Measurements from ENCODE around the gene CKS1B.
A peak's percentile ranks its signal among the peaks of the same experiment; 100 is the strongest.
"Not testable (repeated sequence)": the region's sequence is repeated elsewhere in the genome, so short reads cannot be mapped to it uniquely, and the experiment has no call there.

The CKS1B gene

DNA sequence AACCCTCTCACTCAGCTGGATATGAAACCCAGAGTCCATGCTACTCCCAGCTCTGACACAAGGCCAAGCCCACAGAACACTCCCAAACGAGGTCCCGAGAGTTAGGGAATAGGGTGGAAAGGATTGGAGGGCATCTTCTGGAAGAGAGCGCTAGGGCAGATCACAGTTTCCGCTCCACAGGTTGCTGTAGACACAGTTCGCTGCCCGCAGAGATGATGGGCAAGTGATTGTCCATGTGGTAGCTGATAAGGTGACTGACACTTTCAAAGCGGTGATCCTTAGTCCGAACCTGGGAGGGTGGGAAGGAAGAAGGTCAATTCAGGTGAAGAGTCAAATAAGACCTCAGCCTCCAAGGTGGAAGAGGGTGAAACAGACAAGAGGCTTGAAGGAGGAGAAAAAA lies 10.8 kb upstream of the CKS1B start:
- DNase-seq (ENCODE audit: low read depth in 1 of 2, low spot score in 1 of 2): no peak

DNA sequence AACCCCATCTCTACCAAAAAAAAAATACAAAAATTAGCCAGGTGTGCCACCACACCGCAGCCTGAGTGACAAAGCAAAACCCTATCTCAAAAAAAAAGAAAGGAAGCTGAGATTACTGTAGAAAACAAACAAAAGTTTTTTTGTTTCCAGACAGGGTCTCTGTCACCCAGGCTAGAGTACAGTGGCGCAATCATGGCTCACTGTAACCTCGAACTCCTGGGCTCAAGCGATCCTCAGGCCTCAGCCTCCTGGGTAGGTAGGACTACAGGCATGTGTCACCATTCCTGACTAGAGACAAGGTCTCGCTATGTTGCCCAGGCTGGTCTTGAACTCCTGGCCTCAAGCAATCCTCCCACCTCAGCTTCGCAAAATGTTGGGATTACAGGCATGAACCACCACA lies 10.1 kb upstream of the CKS1B start:
- DNase-seq (ENCODE audit: low read depth in 1 of 2, low spot score in 1 of 2): no peak

DNA sequence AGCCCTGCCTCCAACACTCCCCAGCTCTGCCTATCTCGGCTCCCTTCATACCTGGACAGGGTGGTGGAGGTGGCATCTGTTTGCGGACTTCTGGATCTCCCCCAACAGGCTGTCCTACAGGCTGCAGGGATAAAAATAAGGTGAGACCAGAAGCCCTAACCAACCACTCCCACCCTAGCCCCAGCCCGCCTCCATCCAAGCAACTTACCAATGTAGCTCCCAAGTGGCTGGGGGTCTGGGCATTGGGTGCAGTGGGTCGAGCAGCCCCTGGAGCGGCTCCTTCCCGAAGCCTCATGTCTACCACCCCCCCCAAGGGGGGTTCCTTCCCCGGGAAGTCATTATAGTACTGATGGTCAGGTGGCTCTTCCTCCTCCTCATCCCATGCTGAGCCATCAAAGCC lies 8.4 kb upstream of the CKS1B start:
- DNase-seq (ENCODE audit: low read depth in 1 of 2, low spot score in 1 of 2): no peak

DNA sequence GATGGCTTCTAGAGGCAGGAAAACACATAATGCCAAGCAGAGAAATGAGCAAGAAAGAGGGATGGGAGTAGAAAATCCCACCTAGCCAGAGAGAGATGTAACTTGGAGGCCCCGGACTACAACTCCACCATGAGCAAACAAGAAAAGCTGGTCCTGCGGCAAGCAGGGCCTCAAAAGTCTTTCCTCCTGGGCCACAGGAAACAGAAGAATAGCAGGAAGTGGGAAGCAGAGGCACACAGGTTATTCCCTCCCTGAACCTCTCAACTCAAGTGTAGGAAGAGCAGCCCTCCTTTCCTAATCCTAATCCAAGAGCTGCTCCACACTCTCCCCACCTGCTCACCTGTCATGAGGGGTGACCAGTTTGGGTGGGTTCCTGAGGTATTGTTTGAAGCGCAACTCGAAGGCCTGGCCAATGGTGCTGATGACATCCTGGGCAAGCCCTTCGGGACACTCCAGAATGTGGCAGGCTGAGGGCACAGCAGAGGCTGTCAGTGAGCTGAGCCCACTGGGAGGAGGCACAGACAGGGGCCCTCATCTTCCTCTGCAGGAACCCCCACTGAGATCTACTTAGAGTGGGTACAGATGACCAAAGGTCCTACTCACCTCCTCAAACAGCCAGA lies 7.0 kb upstream of the CKS1B start:
- no peak for DNase-seq (ENCODE audit: low read depth in 1 of 2, low spot score in 1 of 2)

DNA sequence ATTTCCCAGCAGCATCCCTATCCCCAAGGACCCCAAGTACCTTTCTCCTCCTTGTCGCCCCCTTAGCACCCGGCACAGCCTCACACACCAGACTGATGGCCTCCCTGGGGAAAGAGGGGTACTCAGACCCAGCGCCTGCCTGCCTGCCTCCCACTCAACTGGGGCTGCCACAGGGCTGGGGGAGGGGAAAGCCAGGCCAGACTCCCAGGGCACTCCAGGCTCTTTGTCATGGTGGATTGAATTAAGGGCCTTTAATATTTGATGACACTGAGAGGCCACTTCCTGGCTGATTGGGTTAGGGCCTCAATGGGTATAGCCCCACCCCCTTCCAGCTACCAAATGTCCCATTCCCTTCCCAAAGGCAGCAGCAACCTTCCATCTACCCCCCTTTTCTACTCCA lies 5.8 kb upstream of the CKS1B start:
- no peak for DNase-seq (ENCODE audit: low read depth in 1 of 2, low spot score in 1 of 2)

DNA sequence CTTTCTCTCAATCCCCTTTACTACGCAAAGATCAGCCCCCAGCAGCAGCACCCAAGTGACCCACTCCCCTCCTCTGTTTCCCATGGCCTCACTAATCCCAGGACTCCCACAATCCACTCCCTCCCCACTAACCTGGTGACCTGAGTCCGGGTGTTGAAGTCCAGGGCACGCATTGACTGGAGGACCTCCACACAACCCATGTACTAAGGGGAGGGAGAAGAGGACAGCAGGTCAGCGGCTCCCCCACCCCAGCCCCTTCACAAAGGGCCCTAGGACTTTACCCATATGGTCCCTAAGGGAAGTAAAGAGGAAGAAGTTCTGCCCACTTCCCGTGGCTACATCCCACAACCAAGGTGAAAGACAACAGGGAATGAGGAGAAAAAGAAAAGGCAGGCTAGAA lies 5.2 kb upstream of the CKS1B start:
- no peak for DNase-seq (ENCODE audit: low read depth in 1 of 2, low spot score in 1 of 2)

DNA sequence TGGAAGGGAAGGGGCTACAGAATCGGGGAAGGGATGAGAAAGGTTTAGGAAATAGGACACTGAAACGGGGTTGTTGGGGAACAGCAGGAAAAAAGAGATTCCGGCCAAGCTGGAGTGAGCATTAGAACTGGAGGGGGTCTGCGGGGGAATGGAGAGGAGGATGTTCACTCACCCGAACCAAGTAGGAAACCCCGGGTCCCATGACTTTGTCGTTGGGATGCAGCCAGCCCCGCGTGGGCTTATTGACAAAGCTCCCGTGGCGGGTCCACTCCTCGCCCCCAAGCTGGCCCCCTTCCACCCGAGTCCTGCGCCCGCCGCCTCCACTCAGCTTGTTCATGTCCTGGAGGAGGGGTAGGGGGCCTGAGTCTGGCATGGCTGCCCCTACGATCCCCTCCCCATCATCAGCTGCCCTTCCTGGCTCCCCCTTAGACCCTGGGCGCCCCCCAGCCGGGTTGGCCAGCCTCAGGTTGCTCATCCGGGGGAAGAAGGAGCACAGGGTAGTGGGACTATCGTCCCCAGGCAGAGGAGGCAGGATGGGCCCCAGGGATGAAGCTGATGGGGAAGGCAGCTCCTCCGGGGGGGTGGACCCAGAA lies 4.5 kb upstream of the CKS1B start:
- no peak for DNase-seq (ENCODE audit: low read depth in 1 of 2, low spot score in 1 of 2)

DNA sequence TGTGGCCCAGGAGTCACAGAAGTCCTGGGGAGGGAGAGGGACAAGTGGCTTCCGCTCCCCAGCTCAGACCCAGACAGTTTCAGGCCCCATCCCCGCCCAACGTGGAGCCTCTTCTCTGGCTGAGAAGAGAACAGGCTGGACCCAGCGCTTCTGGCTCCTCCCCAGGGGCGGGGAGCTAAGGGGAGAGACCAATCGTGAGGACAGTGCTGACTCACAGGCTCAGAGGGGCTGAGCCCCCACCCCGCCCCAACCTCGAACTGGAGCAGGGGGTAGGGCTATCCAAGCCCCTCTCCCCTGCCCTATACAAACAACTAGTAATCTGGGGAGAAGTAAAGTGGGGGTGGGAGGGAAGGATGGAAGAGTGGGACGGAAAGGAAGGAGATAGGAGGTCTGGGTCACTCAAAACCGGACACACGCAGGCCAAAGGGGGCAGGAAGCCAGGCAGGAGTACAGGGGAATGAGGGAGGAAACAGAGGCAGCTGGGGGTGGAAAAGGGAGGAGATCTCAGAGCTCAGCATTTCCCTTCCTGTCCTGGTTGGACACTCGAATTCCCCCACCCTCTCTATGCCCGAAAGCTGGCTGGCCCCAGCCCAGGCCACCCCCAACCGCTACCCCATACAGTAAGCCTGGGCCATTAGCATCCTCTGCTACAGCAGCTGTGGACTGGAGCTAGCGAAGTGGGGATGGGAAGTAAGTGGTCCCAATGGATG lies 3.7 kb upstream of the CKS1B start, which contains the start of gene SHC1:
Gene SHC1, minus strand, starts transcription at position 117 of the 710 bp plus-strand sequence. CDS start 221 bp downstream, outside the sequence.
- no peak for DNase-seq (ENCODE audit: low read depth in 1 of 2, low spot score in 1 of 2)

DNA sequence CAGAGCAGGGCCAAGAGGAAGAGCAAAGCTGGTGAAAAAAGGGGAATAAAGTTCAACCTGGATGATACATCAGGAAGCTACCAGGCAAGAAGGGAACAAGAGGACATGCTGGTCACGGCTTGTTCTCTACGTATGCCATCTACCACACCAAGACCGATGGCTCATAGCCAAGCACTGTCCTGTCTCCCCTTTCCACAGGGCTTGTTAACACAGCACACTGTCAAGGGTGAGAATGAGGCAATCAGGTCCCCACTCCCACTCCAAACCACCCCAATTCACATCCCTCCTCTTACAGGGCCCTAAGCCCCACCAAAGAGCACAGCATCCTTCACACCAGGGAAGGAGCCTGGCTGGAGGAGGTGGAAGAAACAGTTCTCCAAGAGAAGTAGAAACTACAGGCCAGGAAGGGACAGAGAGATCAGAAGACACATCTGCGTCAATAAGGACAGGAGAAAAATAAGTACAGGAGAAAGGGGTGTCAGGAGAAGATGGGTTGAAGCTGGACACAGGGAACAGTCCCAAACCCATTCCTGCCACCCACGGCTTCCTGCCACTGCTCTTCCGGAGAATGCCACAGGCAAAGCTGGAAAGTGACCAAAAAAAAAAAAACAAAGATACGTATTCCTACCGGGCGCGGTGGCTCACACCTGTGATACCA lies 3.0 kb upstream of the CKS1B start:
- DNase-seq (ENCODE audit: low read depth in 1 of 2, low spot score in 1 of 2): no peak

DNA sequence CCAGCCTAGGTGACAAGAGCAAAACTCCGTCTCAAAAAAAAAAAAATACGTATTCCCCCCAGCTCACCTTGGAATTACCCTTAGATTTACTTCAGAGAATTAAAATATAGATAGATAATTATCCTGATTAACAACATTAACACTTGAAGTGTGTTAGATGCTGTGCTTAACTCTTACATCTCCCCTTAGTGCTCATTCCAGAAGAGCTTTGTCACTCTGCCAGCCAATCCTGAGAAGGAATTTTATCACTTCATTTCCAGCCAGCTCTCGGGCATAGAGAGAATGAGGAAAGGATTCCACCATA lies 2.3 kb upstream of the CKS1B start:
- DNase-seq (ENCODE audit: low read depth in 1 of 2, low spot score in 1 of 2): no peak

DNA sequence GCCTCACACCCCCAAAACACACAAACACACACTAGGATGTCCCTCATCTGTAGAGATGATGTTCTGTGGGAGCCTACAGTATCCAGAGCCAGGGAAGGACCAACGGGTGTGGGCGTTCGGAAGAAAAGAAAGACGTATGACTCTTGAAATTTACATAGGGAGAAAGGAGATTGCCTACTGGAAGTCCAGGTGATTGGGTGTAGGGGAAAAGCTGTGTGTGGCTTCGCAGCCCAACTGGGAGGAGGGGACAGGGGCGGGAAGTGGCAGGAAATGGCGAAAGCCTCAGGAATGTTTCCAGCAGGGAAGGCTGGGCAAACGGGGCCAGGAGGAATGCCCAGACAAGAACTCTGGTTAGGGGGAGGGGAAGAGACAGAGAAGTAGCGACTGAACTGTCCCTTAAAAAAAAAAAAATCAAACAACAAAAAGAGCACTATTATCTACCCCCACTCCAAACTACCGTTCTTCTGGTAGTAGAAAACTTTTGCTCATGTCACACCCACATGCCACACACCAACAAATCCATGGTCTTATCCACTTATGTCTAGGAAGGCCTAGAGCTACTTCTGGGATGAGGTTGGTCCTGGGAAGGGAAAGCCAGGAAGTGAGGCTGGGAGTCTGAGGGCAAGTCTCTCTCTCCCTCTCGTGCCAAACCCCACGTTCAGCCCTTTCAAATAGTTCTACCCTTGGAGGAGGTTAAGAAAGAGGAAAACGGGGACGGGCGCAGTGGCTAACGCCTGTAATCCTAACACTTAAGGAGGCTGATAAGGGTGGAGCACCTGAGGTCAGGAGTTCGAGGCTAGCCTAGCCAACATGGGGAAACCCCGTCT lies 1.8 kb upstream of the CKS1B start:
- DNase-seq (ENCODE audit: low read depth in 1 of 2, low spot score in 1 of 2): no peak

DNA sequence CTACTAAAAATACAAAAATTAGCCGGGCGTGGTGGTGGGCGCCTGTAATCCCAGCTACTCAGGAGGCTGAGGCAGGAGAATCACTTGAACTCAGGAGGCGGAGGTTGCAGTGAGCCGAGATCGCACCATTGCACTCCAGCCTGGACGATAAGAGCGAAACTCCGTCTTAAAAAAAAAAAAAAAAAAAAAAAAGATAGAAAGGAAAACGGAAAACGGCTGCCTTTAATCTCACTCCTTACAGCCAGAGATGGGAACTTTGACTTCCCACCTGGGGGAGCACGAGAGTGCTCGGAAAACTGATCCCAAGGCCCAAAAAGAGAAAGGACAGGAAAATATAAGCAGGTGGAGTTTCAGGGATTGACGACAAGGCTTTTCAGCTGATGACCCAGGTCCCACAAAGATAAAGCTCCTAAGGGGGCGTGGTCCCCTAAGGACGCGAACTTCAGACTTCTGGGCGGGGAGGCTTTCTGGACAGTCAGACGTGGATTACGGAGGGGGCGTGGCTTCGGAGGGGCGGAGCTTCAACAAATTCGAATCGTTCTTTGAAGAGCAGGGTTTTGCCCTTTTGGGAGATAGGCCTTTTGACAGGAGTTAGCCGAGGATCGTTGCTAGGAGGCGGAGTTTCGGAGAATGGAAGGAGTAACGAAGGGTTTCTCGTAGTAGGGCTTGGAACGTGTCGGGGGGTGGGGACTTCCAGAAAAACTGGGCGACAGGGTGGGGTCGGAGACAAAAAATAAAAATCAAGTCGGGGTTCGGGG lies 958 bp upstream of the CKS1B start:
- peak; percentile 81 to 83 for DNase-seq (ENCODE audit: low read depth in 1 of 2, low spot score in 1 of 2)

DNA sequence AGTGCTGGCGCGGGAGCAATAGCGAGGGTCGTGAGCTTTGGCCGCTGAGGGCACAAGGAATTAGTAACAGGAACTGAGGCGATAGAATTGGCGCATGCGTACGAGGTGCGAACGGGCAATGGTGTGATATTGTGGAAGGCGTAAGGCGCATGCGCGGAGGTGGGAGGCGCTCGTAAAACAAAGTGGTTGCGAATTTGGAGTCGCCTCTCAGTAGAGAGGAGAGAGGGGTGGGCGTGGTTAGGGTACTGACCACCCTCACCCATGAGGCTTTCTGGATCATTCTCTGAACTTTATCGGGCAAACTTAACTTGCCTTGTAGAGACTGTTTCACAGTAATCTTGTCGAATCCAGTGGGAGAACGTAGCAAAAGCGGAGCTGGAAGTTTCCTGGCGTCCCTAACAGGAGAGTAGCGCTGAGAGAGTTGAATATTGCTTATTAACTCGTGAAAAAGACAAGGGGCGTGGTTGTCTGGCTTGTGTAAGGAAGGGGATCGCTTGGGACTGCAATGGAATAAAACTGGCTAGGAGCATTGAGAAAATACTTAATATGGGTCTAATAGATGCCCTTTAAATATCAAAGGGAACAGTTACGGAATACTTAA lies 427 bp downstream of the CKS1B start:
- DNase-seq (ENCODE audit: low read depth in 1 of 2, low spot score in 1 of 2): peak; percentile 86 to 90

DNA sequence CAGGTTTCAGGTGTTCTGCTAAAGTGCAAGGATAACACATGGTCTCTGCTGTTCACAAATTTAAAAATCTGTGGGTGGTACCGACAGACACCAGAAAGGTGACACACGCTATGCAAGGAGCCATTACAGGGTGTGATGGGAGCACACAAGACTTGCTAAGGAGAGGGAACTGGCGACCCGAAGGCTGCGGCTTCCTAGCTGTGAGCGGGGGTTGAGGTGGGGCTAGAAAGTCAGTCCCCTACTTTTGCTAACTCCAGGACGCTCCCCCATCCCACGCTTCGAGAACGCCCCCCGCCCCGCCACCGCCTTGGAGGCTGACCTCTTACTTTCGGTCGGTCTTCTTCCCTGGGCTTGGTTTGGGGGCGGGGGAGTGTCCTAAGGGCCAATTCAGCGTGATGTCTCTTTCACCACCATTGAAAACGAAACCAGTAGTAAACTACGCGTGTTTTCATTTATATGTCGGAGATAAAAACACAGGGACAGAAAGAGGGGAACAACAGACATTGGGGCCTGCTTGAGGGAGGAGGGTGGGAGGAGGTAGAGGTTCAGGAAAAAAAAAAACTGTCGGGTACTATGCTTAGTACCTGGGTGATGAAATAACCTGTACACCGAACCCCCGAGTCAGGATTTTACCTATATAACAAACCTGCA lies 1.1 kb downstream of the CKS1B start:
- peak in 1 of 2 donors; percentile 38 for DNase-seq (ENCODE audit: low read depth in 1 of 2, low spot score in 1 of 2)

DNA sequence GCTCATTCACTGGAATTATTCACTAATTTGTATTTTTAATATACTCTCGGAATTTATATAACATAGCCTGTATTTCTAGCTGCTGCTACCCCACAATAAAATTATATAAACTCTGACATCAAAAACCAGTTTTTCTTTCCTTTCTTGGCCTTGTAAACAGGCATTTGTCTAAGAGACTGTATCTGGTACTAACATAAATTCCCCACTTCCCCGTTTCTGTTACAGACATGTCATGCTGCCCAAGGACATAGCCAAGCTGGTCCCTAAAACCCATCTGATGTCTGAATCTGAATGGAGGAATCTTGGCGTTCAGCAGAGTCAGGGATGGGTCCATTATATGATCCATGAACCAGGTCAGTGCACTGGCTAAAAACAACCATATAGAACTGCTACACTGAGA lies 3.3 kb downstream of the CKS1B start:
- DNase-seq (ENCODE audit: low read depth in 1 of 2, low spot score in 1 of 2): not testable (repeated sequence)

DNA sequence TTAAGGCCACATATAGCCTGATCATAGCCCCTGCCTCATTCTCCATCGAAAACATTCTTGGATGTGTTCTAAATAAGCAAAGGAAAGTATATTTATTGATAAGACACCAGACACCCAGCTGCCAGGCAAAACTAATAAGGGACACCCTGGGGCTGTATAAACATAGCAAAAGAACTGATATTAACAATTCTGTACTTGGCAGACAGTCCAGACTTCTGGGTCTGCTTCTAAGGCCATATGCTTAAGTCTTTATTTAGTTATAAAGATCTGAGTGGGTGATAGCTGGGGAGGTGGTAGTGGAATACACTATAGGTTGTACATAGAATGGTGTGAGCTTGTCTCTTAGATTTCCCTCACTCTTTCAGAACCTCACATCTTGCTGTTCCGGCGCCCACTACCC lies 3.9 kb downstream of the CKS1B start:
- DNase-seq (ENCODE audit: low read depth in 1 of 2, low spot score in 1 of 2): no peak

DNA sequence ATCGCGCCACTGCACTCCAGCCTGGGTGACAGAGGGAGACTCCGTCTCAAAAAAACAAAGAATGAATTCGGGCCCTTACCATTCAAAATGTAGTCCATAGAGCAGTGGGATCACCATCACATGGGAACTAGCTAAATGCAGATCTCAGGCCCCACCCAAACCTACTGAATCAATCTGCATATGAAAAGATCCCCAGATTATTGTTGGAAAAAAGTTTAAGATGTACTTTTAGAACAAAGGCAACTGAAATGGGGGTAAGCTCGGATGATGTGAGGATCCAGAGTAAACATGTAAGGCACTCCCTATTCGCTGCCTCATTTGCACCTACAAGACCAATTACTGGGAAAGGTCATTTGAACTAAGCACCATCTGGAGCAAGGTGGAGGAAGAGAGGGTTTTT lies 7.9 kb downstream of the CKS1B start:
- no peak for DNase-seq (ENCODE audit: low read depth in 1 of 2, low spot score in 1 of 2)

DNA sequence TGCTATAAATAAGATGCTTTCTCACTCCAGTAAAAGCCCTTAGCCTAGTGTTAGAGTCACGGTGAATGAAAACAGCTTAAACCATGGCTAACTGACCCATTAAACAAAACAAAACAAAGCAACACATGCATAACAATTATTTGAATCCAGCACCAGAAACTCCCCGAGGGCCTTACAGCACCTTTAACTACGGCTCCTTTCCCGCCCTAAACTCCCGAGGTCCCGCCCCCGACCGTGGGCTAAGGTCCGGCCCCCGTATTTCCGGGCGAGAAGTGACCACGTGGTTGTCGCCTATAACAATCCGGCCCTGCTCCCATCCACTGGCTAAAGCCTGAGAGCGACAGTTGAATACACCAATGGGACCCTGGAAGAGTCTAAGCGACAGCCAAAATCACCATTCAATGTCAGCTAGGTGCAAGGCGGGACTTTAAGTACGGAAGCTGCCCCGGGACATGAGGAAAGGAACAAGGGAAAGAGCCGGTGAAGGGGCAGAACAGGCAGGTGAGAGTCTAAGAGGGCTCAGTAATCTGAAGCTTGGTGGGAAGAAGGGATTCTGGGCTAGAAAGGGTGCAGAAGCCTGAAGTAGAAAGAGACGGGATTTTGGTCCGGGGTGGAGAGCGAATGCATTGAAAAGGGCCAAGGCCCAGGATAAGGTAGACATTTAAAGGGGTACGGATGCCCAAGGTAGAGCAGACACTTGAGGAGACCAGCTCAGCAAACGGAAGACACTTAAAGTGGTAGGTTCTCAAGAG lies 8.6 kb downstream of the CKS1B start, which contains the start of gene FLAD1:
Gene FLAD1, plus strand, starts transcription at position 448 of the 752 bp plus-strand sequence. CDS start 351 bp downstream, outside the sequence.
- DNase-seq (ENCODE audit: low read depth in 1 of 2, low spot score in 1 of 2): peak; percentile 87 to 90
